H1 (cell line): ENCODE measurements around the gene ARHGEF18. TPM values are rescaled to one million over a fixed set of nuclear protein-coding genes. Genes with fewer than 3 reads are reported as not detected.
A peak's percentile ranks its signal among the peaks of the same experiment; 100 is the strongest.
"Not testable (repeated sequence)": the region's sequence is repeated elsewhere in the genome, so short reads cannot be mapped to it uniquely, and the experiment has no call there.

Experiments
- CTCF ChIA-PET: fragments of 300-600 bp; sonication (Branson Sonifier 250); formaldehyde crosslinking; loops from one replicate; lab custom pipeline; 2021; ENCODE audit not compliant: partially characterized antibody; lab: Charles Lee
- POLR2A ChIA-PET: fragments of 300-600 bp; sonication (Branson Sonifier 250); formaldehyde crosslinking; loops from one replicate; lab custom pipeline; 2021; ENCODE audit warnings: inconsistent platforms; ENCODE audit not compliant: partially characterized antibody; lab: Charles Lee
- DNase-seq, 2 experiments: peaks; one replicate each; pipeline versions ENCODE4 v3.0.0 to v3.0.0-alpha.2; 2010 to 2022; ENCODE audit warnings: low spot score in 2 of 2, low read depth in 1 of 2, mixed read lengths in 1 of 2
- FAIRE-seq: peaks from 2 replicates; lab custom pipeline; 2011; peaks lifted over from hg19 to GRCh38; lab: Jason Lieb, UNC
- H2AFZ ChIP-seq: 2 replicates; pipeline ENCODE4 v1.8.1; 2012; ENCODE audit warnings: low read length, inconsistent platforms
- H2AK5ac ChIP-seq: 2 replicates; pipeline ENCODE4 v1.6.1; 2013; ENCODE audit warnings: low read depth, low read length
- H2BK120ac ChIP-seq: replicated peaks from 2 replicates; pipeline ENCODE3; 2013; ENCODE audit warnings: low read depth, low read length, inconsistent platforms
- H2BK12ac ChIP-seq: 2 replicates; pipeline ENCODE4 v1.6.1; 2013; ENCODE audit warnings: low read depth, low read length
- H2BK15ac ChIP-seq: 2 replicates; pipeline ENCODE4 v1.6.1; 2013; ENCODE audit warnings: low read length
- H2BK20ac ChIP-seq: 2 replicates; pipeline ENCODE4 v1.6.1; 2013; ENCODE audit warnings: low read length
- H2BK5ac ChIP-seq: 2 replicates; pipeline ENCODE4 v1.6.1; 2013; ENCODE audit warnings: low read depth, low read length
- H3K14ac ChIP-seq: 2 replicates; pipeline ENCODE4 v1.6.1; 2013; ENCODE audit warnings: inconsistent platforms; ENCODE audit not compliant: insufficient read length
- H3K18ac ChIP-seq: 2 replicates; pipeline ENCODE4 v1.6.1; 2013; ENCODE audit warnings: low read length; ENCODE audit errors: extremely low read depth
- H3K23ac ChIP-seq: 2 replicates; pipeline ENCODE4 v1.6.1; 2013; ENCODE audit warnings: inconsistent platforms; ENCODE audit not compliant: insufficient read length
- H3K23me2 ChIP-seq: 2 replicates; pipeline ENCODE4 v1.6.1; 2013; ENCODE audit warnings: low read depth, low read length
- H3K27ac ChIP-seq: 2 replicates; pipeline ENCODE4 v1.6.1; 2011; ENCODE audit warnings: low read depth, low read length, inconsistent platforms
- H3K27me3 ChIP-seq, 4 experiments: replicated peaks in 1 of 4; 1 replicate in 1 of 4; 2 replicates in 3 of 4; pipeline versions ENCODE4 v1.6.1 to v1.8.1; 2011 to 2013; ENCODE audit warnings: low read length in 3 of 4, mild to moderate bottlenecking in 3 of 4, inconsistent platforms in 2 of 4, mixed read lengths in 2 of 4, moderate library complexity in 1 of 4; ENCODE audit not compliant: control insufficient read depth in 3 of 4, insufficient read depth in 3 of 4; ENCODE audit errors: extremely low read depth in 1 of 4
- H3K36me3 ChIP-seq, 4 experiments: 2 replicates each; pipeline versions ENCODE4 v1.6.1 to v1.8.1; 2011 to 2013; ENCODE audit warnings: mild to moderate bottlenecking in 4 of 4, low read length in 3 of 4, moderate library complexity in 2 of 4, control low read depth in 1 of 4, inconsistent platforms in 1 of 4; ENCODE audit not compliant: insufficient read depth in 4 of 4, control insufficient read depth in 2 of 4
- H3K4ac ChIP-seq: replicated peaks from 2 replicates; pipeline ENCODE3; 2013; ENCODE audit warnings: low read length, low read depth, mixed read lengths, inconsistent platforms; ENCODE audit not compliant: insufficient read length
- H3K4me1 ChIP-seq, 4 experiments: replicated peaks in 1 of 4; 1 replicate in 1 of 4; 2 replicates in 3 of 4; pipeline versions ENCODE4 v1.6.1 to v1.8.1; 2011 to 2013; ENCODE audit warnings: low read length in 3 of 4, inconsistent platforms in 2 of 4, mixed read lengths in 1 of 4; ENCODE audit not compliant: insufficient read depth in 4 of 4, control insufficient read depth in 3 of 4
- H3K4me2 ChIP-seq, 2 experiments: 2 replicates each; pipeline versions ENCODE4 v1.6.1 to v1.8.1; 2011 to 2013; ENCODE audit warnings: low read depth in 2 of 2, low read length in 2 of 2, control low read depth in 1 of 2, inconsistent platforms in 1 of 2, mild to moderate bottlenecking in 1 of 2; ENCODE audit not compliant: insufficient read depth in 1 of 2
- H3K4me3 ChIP-seq, 4 experiments: fragments of 200-600, 300-600 bp in 1 of 4; sonication (generic), shearing (Covaris generic), sonication (Bioruptor Twin) in 1 of 4; 2 replicates each; pipeline versions ENCODE4 v1.5.1 to v1.8.1; 2011 to 2016; ENCODE audit warnings: low read length in 4 of 4, low read depth in 3 of 4, control low read depth in 2 of 4, inconsistent platforms in 2 of 4, mild to moderate bottlenecking in 2 of 4, mixed read lengths in 1 of 4, moderate library complexity in 1 of 4; ENCODE audit not compliant: insufficient read depth in 2 of 4; ENCODE audit errors: extremely low read depth in 1 of 4
- H3K56ac ChIP-seq: replicated peaks from 2 replicates; pipeline ENCODE3; 2013; ENCODE audit warnings: low read depth, mild to moderate bottlenecking, mixed read lengths, low read length, inconsistent platforms; ENCODE audit not compliant: insufficient read length
- H3K79me1 ChIP-seq: 2 replicates; pipeline ENCODE4 v1.6.1; 2013; ENCODE audit warnings: low read depth, low read length, control low read depth
- H3K79me2 ChIP-seq, 2 experiments: 2 replicates each; pipeline versions ENCODE4 v1.6.1 to v1.8.1; 2012 to 2013; ENCODE audit warnings: low read length in 2 of 2, mild to moderate bottlenecking in 2 of 2, inconsistent platforms in 1 of 2; ENCODE audit not compliant: insufficient read depth in 2 of 2, control insufficient read depth in 1 of 2
- H3K9ac ChIP-seq, 4 experiments: replicated peaks in 1 of 4; 1 replicate in 1 of 4; 2 replicates in 3 of 4; pipeline versions ENCODE4 v1.6.1 to v1.8.1; 2011 to 2013; ENCODE audit warnings: low read depth in 3 of 4, low read length in 3 of 4, control low read depth in 2 of 4, mild to moderate bottlenecking in 2 of 4, moderate library complexity in 2 of 4, inconsistent platforms in 1 of 4; ENCODE audit errors: extremely low read depth in 1 of 4
- H3K9me3 ChIP-seq, 2 experiments: 2 replicates each; pipeline versions ENCODE4 v1.6.1 to v1.8.1; 2012 to 2013; ENCODE audit warnings: mild to moderate bottlenecking in 2 of 2, moderate library complexity in 2 of 2, control low read depth in 1 of 2, inconsistent platforms in 1 of 2, low read depth in 1 of 2, low read length in 1 of 2, mixed read lengths in 1 of 2; ENCODE audit not compliant: insufficient read depth in 2 of 2
- H4K20me1 ChIP-seq, 2 experiments: replicated peaks in 1 of 2; 2 replicates each; pipeline versions ENCODE3 to v1.8.1; 2011 to 2013; ENCODE audit warnings: inconsistent platforms in 2 of 2, low read length in 2 of 2, mild to moderate bottlenecking in 1 of 2; ENCODE audit not compliant: insufficient read depth in 2 of 2, control insufficient read depth in 1 of 2
- H4K5ac ChIP-seq: 2 replicates; pipeline ENCODE4 v1.6.1; 2013; ENCODE audit warnings: low read length, low read depth, mixed read lengths, inconsistent platforms; ENCODE audit not compliant: insufficient read length
- H4K8ac ChIP-seq: 2 replicates; pipeline ENCODE4 v1.8.0; 2013; ENCODE audit warnings: mild to moderate bottlenecking, moderate library complexity, low read length, inconsistent platforms; ENCODE audit not compliant: insufficient read depth; ENCODE audit errors: extremely low read depth
- H4K91ac ChIP-seq: replicated peaks from 2 replicates; pipeline ENCODE3; 2013; ENCODE audit warnings: low read length, mixed read lengths, inconsistent platforms; ENCODE audit not compliant: insufficient read length
- ASH2L ChIP-seq: fragments of 200-600, 300-600 bp; sonication (generic); IDR thresholded peaks from one replicate; pipeline ENCODE4 v1.7.1; 2017; ENCODE audit warnings: low read length
- ATF3 ChIP-seq: IDR thresholded peaks from 2 replicates; pipeline ENCODE4 v1.6.1; 2011; ENCODE audit warnings: low read depth, mild to moderate bottlenecking, low read length; ENCODE audit not compliant: insufficient read depth
- EGR1 ChIP-seq: IDR thresholded peaks from 2 replicates; pipeline ENCODE4 v1.6.1; 2011; ENCODE audit warnings: low read depth, low read length, borderline replicate concordance
- POLR2A ChIP-seq, 2 experiments: IDR thresholded peaks; 1 replicate in 1 of 2; 2 replicates in 1 of 2; pipeline ENCODE4 v1.6.1; 2011; ENCODE audit warnings: low read depth in 2 of 2, low read length in 2 of 2, mild to moderate bottlenecking in 2 of 2; ENCODE audit errors: control extremely low read depth in 1 of 2
- SP2 ChIP-seq: IDR thresholded peaks from 2 replicates; pipeline ENCODE4 v1.6.1; 2012; ENCODE audit warnings: mild to moderate bottlenecking, low read length, inconsistent platforms
- SUZ12 ChIP-seq: fragments of 200-600 bp; sonication (generic); IDR thresholded peaks from 2 replicates; pipeline ENCODE4 v1.6.1; 2012; ENCODE audit warnings: mild to moderate bottlenecking, inconsistent platforms, low read length, moderate library complexity, mixed read lengths
- TAF1 ChIP-seq: IDR thresholded peaks from 2 replicates; pipeline ENCODE4 v1.6.1; 2011; ENCODE audit warnings: mild to moderate bottlenecking, low read depth, low read length
- TBP ChIP-seq: IDR thresholded peaks from 2 replicates; pipeline ENCODE4 v1.6.1; 2011; ENCODE audit warnings: low read depth, low read length, improper control_type of control experiment
- TEAD4 ChIP-seq: IDR thresholded peaks from 2 replicates; pipeline ENCODE4 v1.6.1; 2012; ENCODE audit warnings: low read depth, low read length, inconsistent platforms, mixed read lengths
- WGBS, 2 experiments: shearing (Covaris generic) in 1 of 2; methylation state at CpG; one replicate each; pipeline versions ENCODE4 v1.1.6 to v1.1.7; 2013 to 2015; ENCODE audit warnings: low lambda C conversion rate in 2 of 2, mixed read lengths in 2 of 2, inconsistent platforms in 1 of 2, low coverage in 1 of 2, missing lambda C conversion rate in 1 of 2; ENCODE audit not compliant: insufficient replicate concordance in 2 of 2, insufficient coverage in 1 of 2, insufficient read length in 1 of 2; ENCODE audit errors: extremely low coverage in 1 of 2, missing lambda C conversion rate in 1 of 2; 5-methylcytosine and 5-hydroxymethylcytosine counted together
- polyA plus RNA-seq, 7 experiments: library from polyadenylated mRNA; depleted of rRNA in 3 of 7; stranded (reverse) in 5 of 7; unstranded in 2 of 7; fragments of >200 nt in 5 of 7; fragments of 200-250 nt in 2 of 7; gene quantifications; 1 replicate in 5 of 7; 2 replicates in 1 of 7; 4 replicates in 1 of 7; pipeline versions ENCODE4 v1.2.1 to v1.2.3, GENCODE V29; 2011 to 2013; ENCODE audit warnings: missing spikeins in 2 of 7, mixed read lengths in 2 of 7
- total RNA-seq: library from RNA; stranded (reverse); fragmentation: NEBNext Ultra II Directional; extraction: Animal tissue kit (Norgen Biotek cat#: 25700); gene quantifications from 2 replicates; pipeline ENCODE4 v1.2.1, GENCODE V29; 2021

Gene ARHGEF18
- total and polyA plus RNA-seq, 2 of the 8 experiments (the other 6 are each of a cell fraction or from before 2014, with no cell fraction given), result 12.2 to 35.9 TPM

GRCh38 chr19:7368456-7368855, 19.7 kb downstream of the ARHGEF18 start (continued):
- TF ChIP-seq TEAD4 (no peak), ASH2L (no peak), TAF1 (no peak), ATF3 (no peak), TBP (no peak), POLR2A (IDR thresholded peaks at IDR 0.05; ENCODE audit: control extremely low read depth in 1 of 2, low read depth in 2 of 2, low read length in 2 of 2) (no peak), SUZ12 (no peak), EGR1 (no peak), SP2 (no peak)

- H3K27ac ChIP-seq, H3K18ac ChIP-seq, H3K4me2 ChIP-seq, H3K4me3 ChIP-seq, H3K23ac ChIP-seq, H2BK20ac ChIP-seq, H3K56ac ChIP-seq, H3K4ac ChIP-seq, H4K5ac ChIP-seq, POLR2A ChIA-PET, H4K20me1 ChIP-seq, H2BK12ac ChIP-seq, H3K23me2 ChIP-seq, H4K91ac ChIP-seq, DNase-seq, H3K79me2 ChIP-seq, H3K27me3 ChIP-seq, H2BK5ac ChIP-seq, H3K9me3 ChIP-seq, H3K36me3 ChIP-seq, H3K9ac ChIP-seq, FAIRE-seq, H2BK120ac ChIP-seq, H3K14ac ChIP-seq, H3K4me1 ChIP-seq, H2AK5ac ChIP-seq, H2AFZ ChIP-seq, H3K79me1 ChIP-seq, H2BK15ac ChIP-seq: not testable (repeated sequence)
- 84% methylated on average over 13 of the region's 13 CpGs; no CpG with 5 or more reads in 1 of the 2 experiments for WGBS, 2 experiments
- H4K8ac ChIP-seq, result peak overlapping the region; percentile 63; the same call in 1 of the 2 replicates
- CTCF ChIA-PET, result interaction anchor here (0.9 to 1.3 kb wide), 3 partner anchors 10 to 14 kb away, joined by 3 to 6 read pairs (median 3); no protein-coding TSS in a partner anchor
Observed at GRCh38 chr19:7368866-7369265, 20.1 kb downstream of the ARHGEF18 start.
